Inflammatory macrophage (primary cell): ENCODE data around the gene LRRC7.
"Not testable (repeated sequence)": the region's sequence is repeated elsewhere in the genome, so short reads cannot be mapped to it uniquely, and the experiment has no call there.

Experiments
- DNase-seq, 2 donors: peaks; one replicate each; pipeline ENCODE4 v3.0.0-alpha.2; 2020 to 2022

LRRC7 gene

DNA sequence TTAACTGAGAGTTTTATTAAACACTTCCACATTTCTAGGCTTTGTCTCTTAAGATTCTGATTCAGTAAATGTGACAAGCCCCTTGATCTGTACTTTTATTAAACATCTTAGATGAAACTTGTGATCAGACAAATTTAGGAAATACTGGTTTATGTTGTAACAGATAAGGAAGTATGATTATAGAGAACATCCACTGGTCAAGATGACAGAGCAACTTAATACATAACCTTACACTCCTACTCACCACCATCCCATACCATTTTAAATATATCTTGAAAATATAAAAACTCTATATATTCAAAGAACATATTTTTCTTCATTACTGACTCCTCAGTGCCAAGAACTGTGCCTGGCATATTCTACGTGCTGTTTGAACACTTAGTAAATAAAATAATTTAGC lies 420.2 kb downstream of the LRRC7 start:
- DNase-seq = peak in 1 of 2 donors; percentile 30

DNA sequence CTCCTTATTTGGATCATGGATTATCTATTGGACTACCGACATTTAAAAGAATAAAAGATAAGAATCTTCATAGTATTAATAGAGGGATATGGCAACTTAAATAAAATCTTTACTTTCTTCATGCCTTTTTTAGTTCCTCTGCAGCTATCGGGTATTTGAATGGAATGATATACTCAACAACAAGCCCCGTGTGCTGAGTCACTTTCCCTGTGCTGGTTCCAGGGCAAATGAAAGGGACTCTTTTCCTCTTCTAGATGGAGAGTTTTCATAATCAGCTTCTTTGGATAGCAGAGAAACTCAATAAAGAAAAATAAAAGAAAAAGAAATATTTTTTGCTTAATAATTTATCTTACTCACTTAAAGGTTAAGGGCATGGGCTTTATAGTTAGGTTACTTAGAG lies 423.9 kb downstream of the LRRC7 start:
- no peak for DNase-seq

DNA sequence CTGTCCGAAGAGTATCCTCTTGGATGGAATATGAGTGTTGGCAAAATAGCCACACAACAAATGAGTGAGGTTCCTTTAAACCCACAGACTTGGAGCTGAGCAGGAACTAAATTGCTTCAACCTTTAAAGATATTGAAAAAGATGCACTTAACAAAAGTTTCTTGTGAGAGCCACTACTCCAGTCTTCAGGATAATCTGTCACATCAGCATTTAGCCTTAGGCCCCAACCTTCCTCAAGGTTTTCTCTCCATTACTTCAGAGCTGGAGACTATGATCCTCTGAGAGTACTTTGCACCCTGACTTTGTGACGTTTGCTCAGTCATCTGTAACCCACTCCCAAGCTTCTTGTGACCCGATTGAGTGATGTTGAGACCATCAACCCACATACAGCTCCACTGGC lies 424.9 kb downstream of the LRRC7 start:
- no peak for DNase-seq

DNA sequence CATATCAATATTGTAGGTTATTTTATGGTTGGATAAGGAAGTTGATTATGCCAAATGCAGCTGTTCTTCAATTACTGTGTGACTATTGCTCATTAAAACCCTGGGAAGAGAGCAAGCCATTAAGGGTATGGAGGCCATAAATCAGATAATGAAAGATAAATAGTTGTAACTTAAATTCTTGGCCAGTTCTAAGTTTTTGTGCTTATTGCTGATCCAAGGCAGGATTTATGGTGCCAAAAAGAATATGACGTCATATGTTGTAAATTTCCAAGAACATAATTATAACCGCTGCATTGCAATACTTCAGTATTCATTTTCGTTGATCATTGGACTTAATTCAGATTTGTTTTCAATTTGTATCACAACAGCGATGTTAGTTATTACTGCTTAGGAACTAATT lies 426.1 kb downstream of the LRRC7 start:
- no peak for DNase-seq

DNA sequence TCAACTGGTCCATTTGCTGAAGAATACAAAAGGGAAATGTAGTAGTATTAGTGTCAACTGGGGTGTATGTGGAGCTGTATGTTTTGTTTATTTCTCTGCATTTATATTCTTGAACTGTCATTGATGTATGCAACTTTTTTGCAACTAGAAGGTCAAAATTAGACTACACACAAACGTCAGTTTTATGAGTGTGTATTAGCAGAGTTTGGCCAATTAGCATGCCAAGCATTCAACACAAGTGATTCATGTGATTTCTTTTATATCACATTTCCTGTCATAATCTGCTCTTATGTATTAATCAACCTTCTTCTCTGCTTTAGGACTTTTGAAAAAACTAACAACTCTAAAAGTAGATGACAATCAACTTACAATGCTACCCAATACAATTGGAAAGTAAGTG lies 426.5 kb downstream of the LRRC7 start:
- DNase-seq = no peak

DNA sequence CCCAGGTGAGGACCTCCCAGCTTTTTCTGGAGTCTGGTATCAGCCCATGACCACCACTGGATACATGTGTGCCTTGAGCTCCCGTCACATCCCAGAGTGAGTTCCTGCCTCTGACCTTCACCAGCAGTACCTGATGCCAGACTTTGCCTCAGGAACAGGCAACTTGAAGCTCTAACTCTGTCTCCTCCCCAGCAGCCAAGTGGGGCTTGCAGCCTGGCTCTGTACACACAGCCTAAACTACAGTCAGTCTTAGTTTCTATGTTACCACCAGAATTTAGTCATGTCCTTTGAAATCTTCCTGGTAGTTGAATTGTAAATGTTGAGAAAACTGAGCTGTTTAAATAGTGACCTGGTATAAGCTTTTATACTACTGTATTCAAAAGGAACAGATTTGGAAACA lies 431.1 kb downstream of the LRRC7 start:
- DNase-seq = no peak

DNA sequence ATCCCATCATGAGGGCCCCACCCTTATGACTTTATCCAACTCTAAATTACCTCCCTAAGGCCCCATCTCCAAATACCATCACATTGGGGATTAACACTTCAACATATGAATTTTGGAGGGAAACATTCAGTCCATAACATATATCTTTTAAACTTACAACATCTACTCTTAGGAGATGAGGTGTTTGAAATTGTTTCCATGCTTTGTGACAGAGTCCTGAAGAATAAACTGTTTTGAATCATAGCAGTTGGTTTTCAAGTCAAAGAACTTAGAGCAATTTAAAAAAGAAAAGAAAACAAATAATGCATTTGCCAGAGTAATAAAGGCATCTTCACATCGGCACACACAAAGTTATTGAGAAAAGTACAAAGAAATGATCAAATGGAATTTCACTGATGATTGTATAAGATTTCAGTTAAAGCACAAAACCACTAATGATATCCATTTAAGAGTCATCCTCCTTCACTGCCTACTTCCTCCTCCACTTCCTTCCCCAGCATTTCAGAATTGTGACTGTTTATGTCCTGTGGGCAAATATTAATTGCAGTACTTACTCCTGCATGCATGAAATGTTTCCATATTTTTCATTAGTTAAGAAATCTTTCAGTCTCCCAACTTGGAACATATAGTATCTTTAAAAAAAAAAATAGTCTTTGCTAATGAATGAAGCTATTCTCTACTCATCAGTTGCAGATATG lies 435.6 kb downstream of the LRRC7 start:
- DNase-seq = peak; percentile 8 to 17

DNA sequence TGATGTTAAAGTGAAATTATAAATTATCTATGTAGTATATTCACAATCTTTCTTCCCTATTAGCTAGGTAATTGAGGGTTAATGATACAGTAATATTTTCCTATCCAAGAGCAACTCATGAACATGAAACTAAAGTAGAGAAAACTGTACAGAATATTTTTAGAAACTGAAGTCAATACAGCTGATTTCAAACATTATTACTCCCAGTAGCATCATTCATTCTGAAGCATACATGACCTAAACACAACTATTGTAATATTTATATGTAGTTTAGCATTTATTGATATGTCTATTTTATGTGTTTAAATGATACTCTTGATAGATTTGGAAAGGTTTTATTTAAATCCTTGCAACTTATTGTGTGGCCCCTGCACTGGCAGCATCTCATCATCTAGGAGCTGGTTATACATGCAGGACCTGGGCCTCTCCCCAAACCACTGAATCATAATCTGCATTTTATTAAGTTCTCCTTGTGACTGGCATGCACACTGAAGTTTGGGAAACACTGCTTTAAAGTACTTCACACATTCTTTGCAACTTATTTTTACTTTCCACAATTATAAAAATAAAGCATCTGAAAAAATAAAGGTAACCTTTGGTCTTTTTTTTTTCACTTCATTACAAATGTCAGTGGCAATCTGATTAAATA lies 437.8 kb downstream of the LRRC7 start:
- no peak for DNase-seq

DNA sequence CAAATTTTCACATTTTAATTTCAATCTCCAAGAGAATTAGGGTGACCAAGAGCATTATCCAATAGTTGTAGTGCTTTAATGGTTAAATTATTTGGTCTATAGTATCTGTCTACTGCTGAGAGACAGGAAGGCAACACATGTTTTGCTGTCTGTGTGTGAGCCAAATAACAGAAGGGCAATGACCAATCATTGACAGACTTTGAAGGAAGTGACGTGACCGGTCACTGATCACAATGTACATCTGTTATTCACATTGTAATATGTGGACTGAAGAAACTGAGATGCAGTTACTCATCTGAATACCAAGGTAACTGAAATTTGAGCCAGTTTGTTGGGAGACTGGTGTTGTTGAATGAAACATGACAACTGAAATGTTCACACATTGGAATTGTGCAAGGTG lies 440.9 kb downstream of the LRRC7 start:
- no peak for DNase-seq

DNA sequence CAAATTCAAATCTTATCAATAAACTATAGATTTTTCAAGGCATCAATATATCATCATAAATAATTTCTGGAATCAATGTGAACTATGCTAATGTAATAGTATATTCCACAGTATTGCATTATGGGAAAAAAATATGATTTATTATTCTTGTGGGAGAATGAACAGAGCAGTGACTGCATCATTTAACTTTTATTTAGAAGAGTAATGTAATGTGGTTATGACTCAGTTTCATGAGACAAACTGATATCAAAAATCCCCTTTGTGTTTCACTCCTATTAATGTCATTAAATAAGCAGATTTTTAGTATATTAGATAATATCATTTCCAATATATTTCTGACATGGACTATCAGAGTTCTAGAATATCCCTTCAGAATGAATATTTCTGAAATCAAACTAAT lies 450.0 kb downstream of the LRRC7 start:
- DNase-seq = no peak

DNA sequence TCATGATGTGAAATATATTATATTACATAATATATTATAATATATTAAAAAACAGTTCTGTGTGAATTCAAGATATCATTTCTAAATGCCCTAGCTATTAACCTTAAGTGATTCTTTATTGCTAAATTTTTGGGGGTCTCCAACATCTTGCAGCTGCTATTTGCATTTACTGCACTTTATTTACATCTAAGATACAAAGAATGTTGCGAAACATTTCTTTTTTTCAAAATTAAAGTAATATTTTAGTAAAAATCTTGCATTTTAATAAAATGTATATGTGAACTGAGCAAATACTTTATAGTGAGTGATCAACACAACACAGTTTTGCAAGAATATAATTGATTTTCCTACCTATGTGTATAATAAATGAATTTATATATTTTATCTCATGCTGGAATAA lies 456.6 kb downstream of the LRRC7 start:
- no peak for DNase-seq

DNA sequence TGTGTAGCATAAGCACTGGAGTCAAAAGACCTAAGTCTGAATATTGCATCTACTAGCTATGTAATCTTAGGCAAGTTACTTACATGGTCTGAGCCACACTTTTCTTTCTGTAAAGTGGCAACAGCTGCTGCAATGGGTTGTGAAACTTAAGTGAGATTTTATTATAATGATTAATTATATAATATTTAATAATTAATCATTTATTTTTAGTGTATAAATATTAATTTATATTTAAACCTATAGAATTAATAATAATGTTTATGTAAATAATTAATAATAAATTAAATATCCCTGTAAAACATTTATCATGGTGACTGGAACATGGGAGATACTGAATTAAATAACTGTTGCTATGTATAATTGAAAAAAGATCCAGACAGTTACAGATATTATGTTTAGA lies 457.3 kb downstream of the LRRC7 start:
- DNase-seq = no peak

DNA sequence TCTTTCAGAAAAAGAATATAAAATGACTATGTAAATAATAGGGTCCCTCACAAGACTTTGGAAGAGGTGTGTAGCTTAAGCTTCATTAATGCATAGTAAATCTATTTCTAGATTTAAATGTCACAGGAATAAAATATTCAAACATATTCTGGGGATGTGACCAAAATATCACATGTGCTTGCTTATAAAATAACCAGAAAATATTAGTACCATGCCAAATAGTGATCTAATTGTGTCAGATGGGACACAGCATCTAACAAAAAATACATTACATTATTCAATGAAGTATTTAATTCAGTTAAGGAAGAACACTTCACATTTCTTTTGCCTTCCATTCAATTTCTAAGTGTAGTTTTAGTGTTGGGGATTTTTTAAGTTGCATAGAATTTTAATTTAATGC lies 458.1 kb downstream of the LRRC7 start:
- DNase-seq = no peak

DNA sequence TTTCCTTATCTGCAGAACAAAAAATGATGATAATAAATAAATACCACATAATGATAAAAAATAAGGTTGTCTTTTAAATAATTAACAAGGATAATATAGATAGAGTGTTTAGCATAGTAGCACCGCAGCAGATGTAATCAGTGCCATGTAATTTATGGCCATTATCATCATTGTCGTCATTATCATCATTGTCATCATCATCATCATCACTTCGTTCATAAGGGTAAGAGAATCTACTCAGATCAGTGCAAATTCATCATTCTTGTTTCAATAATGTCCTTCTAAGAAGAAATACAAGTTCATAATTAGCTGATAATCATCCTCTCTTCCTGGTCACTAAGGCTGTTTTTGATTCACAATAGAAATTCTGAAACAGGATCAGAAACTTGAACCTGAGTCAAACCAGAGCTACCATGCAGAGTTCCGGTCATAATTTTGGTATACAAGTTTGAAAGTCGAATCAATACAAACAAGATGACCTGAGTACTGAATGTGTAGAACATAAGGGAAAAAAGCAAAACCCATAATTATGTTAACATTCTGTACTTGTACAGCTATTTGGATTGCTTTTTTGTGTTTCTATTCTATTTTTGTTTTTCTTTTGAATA lies 465.6 kb downstream of the LRRC7 start:
- DNase-seq = no peak

DNA sequence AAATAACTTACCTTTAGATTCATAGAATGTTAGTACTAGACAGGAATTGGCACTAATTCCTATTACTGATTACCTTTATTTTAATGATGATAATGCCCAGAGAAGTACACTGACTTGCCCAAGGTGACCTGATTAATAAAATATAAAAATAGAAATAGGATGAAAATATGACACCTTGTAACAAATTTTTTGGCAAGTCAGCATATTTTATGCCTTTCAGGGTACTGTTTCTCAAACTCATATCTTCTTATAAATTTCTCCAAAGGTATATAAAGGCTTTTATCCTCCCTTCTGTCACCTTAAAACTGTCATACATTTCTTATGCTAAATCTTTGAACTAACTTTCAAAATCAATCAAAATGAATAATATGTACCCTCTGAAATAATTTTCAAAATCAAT lies 466.2 kb downstream of the LRRC7 start:
- no peak for DNase-seq

DNA sequence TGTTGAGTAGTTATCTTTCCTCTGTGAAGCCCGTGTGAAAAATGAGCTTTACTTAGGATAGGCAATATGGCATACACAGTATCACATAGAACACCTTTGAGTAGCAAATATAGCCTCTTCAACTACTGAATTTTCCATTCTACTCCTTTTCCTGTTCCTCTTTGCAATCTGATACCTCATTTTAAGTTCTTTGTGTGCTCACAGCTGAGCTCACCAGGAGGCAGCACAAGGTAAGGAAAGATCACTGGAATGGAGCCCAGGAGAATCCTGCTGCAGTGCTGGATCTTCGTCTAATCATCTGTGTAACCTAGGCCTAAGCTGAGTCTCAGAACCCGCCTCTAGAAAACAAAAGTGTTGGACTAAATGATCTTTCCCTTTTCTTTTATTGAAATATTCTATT lies 466.7 kb downstream of the LRRC7 start:
- DNase-seq = no peak

DNA sequence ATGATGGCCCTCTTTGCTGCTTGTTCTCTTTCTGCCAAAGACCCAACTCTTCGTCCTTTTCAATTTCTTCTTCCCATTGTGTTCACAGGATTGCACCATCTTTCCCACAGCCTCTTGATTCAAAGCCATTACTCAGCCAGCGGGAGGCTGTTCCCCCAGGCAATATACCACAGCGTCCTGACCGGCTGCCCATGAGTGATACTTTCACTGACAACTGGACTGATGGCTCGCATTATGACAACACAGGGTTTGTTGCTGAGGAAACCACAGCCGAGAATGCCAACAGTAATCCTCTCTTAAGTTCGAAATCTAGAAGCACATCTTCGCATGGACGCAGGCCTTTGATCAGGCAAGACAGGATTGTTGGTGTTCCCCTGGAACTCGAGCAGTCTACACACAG lies 470.3 kb downstream of the LRRC7 start:
- DNase-seq = peak in 1 of 2 donors; percentile 2

DNA sequence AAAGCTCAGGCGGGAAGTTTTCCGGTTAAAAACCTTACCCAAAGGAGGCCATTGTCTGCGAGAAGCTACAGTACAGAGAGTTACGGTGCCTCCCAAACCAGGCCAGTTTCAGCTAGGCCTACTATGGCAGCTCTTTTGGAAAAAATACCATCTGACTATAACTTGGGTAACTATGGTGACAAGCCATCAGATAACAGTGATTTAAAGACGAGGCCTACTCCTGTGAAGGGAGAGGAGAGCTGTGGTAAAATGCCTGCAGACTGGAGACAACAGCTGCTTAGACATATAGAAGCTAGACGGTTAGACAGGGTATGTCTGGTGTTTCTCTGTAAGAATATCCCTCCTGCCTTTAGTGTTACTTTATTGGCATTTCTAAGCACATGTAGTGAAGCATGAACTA lies 471.8 kb downstream of the LRRC7 start:
- DNase-seq = no peak

DNA sequence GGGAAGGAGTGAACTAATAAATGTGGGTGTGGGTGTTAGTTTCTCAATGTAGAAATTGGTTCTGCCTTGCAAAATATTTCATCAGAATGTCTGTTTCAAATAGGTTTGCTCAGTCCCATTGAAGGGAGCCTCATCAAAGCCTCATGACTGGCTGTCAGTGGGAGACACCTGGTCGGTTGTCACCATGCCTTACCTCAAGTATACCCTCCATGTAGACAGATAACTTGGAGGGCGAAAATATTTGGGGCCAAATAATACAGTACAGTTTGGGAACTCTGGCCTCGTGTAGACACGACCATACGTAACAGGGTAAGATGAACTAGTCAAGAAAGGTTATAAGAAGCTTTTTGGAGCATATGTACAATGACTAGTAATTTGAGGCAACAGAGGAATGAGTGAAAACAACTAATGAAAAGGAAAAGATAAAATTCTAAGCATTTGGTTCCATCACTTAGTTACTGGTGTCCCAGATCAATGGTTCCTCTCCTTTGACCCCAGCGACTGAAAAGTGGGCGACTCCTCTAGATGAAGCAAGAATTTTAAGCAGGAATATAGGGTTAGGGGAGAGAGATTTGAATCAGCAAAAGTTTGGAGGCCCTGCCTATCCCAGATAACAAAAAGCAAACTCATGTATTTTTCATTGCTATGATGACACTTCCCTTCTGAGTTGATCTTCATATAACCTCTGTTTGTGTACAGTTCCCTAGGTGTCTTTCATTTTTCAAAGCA lies 473.8 kb downstream of the LRRC7 start:
- DNase-seq = peak; percentile 24 to 46

DNA sequence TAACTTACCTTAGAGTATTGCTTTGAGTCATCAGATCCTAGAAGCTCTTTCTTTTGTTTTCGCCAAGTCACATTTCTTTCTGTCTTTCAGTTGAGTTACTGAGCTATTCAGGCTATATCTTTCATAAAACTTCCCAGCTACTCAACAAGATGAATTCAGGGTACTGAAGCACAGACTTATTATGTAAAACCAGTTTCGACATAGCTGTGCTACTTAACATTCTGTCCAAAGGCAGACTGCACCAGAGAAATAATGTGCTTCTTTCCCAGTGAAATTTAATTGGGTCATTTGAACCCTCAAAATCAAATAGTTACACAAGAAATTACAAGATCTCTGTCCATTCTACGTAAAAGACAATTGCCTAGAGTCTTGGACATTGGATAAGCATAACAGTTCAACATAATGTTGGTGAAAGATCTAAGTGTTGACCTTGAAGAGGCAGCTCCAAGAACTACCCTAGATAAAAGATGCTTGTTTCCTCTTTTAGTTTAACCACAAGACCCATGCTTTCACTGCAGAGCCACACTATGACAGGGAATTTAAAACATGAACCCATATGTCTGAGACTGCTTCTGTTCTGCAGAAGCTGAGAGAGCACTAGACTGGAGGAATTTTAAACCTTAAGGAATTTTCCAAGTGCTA lies 474.5 kb downstream of the LRRC7 start:
- DNase-seq = peak; percentile 32 to 37

DNA sequence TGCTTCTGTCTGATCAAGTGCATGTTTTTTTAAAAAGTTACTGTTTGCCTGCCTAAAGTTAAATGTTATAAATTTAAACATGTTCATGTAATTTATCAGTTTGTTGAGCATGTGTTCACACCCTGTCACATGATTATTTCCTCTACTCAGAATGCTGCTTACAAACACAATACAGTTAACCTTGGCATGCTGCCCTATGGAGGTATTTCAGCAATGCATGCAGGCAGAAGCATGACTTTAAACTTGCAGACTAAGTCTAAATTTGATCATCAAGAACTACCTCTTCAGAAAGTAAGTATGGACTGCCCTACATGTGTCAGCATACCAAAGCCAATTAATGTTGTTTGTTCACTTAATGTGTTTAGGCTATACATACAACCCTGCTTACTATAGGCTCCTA lies 476.1 kb downstream of the LRRC7 start:
- DNase-seq = no peak

DNA sequence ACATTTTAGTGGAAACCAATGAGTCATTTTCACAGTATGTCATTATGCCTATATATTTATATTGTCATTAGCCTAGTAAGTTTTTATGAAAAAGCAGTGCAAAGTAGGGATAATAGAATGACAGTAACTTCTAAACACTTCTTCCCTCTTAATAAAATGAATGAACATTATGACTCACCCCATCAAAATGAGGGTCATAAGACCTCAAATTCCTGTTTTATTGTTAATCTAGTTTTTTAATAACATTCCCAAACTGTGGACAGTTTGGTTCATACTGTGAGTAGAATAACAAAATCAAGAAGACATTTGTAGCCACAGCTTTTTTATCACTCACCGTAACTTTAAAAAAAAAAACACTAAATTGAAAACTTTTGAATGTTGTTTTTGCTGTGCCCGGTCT lies 477.1 kb downstream of the LRRC7 start:
- DNase-seq = no peak

DNA sequence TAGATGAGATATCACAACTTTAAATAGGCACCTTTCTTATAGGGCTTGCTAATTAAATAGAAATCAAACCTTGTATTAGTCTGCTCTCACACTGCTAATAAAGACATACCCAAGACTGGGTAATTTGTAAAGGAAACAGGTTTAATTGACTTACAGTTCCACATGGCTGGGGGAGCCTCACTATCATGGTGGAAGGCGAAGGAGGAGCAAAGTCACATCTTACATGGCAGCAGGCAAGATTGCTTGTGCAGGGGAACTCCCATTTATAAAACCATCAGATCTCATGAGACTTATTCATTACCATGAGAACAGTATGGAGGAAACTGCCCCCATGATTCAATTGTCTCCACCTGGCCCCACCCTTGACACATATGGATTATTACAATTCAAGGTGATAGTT lies 477.9 kb downstream of the LRRC7 start:
- not testable (repeated sequence) for DNase-seq
